Spleen (tissue), 11 donors: Measurements from ENCODE around the gene NDUFS2. TPM values are rescaled to one million over a fixed set of nuclear protein-coding genes. Genes with fewer than 3 reads are reported as not detected.
A peak's percentile ranks its signal among the peaks of the same experiment; 100 is the strongest.

Experiments used
- DNase-seq: peaks from one replicate; pipeline ENCODE4 v3.0.0-alpha.2; 2020
- H3K27ac ChIP-seq, 8 donors: fragments of 200-600 bp; sonication (generic) in 7 of 8; 1 replicate in 4 of 8; 2 replicates in 4 of 8; pipeline versions ENCODE4 v1.5.0 to v1.8.0; 2016 to 2021; ENCODE audit warnings: inconsistent platforms in 4 of 8, mild to moderate bottlenecking in 4 of 8, moderate library complexity in 1 of 8
- H3K27me3 ChIP-seq, 7 donors: fragments of 200-600 bp; sonication (generic) in 6 of 7; replicated peaks in 1 of 7; 1 replicate in 4 of 7; 2 replicates in 3 of 7; pipeline versions ENCODE4 v1.5.0 to v1.8.0; 2016 to 2021; ENCODE audit warnings: inconsistent platforms in 3 of 7, mild to moderate bottlenecking in 1 of 7
- H3K36me3 ChIP-seq, 6 donors: fragments of 200-600 bp; sonication (generic) in 5 of 6; 1 replicate in 4 of 6; 2 replicates in 2 of 6; pipeline versions ENCODE4 v1.5.0 to v1.8.0; 2016 to 2021; ENCODE audit warnings: inconsistent platforms in 2 of 6
- H3K4me1 ChIP-seq, 6 donors: fragments of 200-600 bp; sonication (generic) in 5 of 6; 1 replicate in 3 of 6; 2 replicates in 3 of 6; pipeline versions ENCODE4 v1.5.0 to v1.8.0; 2016 to 2021; ENCODE audit warnings: inconsistent platforms in 3 of 6
- H3K4me3 ChIP-seq, 8 donors: fragments of 200-600 bp; sonication (generic) in 7 of 8; 1 replicate in 4 of 8; 2 replicates in 4 of 8; pipeline versions ENCODE4 v1.5.0 to v1.8.0; 2016 to 2021; ENCODE audit warnings: inconsistent platforms in 4 of 8, mild to moderate bottlenecking in 4 of 8, moderate library complexity in 2 of 8
- H3K9me3 ChIP-seq, 8 donors: fragments of 200-600 bp; sonication (generic) in 7 of 8; 1 replicate in 4 of 8; 2 replicates in 4 of 8; pipeline versions ENCODE4 v1.5.0 to v1.8.0; 2016 to 2021; ENCODE audit warnings: inconsistent platforms in 4 of 8
- CTCF ChIP-seq, 11 experiments: fragments of 200-600 bp in 7 of 11; fragments of 450-650 bp in 4 of 11; sonication (generic) in 4 of 11; IDR thresholded peaks in 8 of 11; conservative IDR thresholded peaks in 3 of 11; 1 replicate in 7 of 11; 2 replicates in 4 of 11; pipeline versions ENCODE4 v1.4.0 to v1.8.0; 2016 to 2021; ENCODE audit warnings: antibody characterized with exemption in 11 of 11, inconsistent platforms in 4 of 11, mild to moderate bottlenecking in 1 of 11
- POLR2A ChIP-seq, 3 donors: fragments of 450-650 bp; IDR thresholded peaks; one replicate each; pipeline ENCODE4 v1.5.1; 2017; ENCODE audit warnings: antibody characterized with exemption in 3 of 3, mild to moderate bottlenecking in 1 of 3
- POLR2AphosphoS5 ChIP-seq, 3 donors: sonication (generic); formaldehyde crosslinking; IDR thresholded peaks; one replicate each; pipeline ENCODE4 v1.5.1; 2017; ENCODE audit warnings: antibody characterized with exemption in 3 of 3
- WGBS, 5 donors: extraction: QIAGEN DNeasy Blood & Tissue Kit in 3 of 5; methylation state at CpG; one replicate each; pipeline versions ENCODE4 v1.1.5 to v1.1.7; 2013 to 2018; 5-methylcytosine and 5-hydroxymethylcytosine counted together
- intact Hi-C: fragments of 100-400 bp; cut with DNase I; formaldehyde crosslinking; loops from one replicate; pipeline ENCODE4 v1.15.0; 2023; ENCODE audit warnings: low total_unique reads
- polyA plus RNA-seq, 3 donors: library from polyadenylated mRNA; stranded (reverse); fragments of 200-250 nt; gene quantifications; one replicate each; pipeline ENCODE4 v1.2.1, GENCODE V29; 2013
- total RNA-seq, 7 donors: library from RNA; depleted of rRNA in 3 of 7; stranded (reverse); fragments of >200 nt in 3 of 7; fragmentation: NEBNext Ultra II Directional in 4 of 7; extraction: Animal tissue kit (Norgen Biotek cat#: 25700) in 4 of 7; gene quantifications; one replicate each; pipeline versions ENCODE4 v1.1.0 to v1.2.1, GENCODE V29; 2016 to 2021
- donor health status: healthy with polysubstance abuse.
- donor health status: DM: no; HTN: no; CAD: no; lungs with moderate emphysema.
- donor health status: DM: no; HTN: no; CAD: no.
- donor health status: Bipolar disorder and iron deficiency.
- donor health status: healthy.
- donor health status: DM: no; HTN: no; CAD: no.
- donor health status: DM: yes; HTN: yes; CAD: no.

The NDUFS2 gene
- total and polyA plus RNA-seq, 10 donors: 27.0 to 110 (median 83.6) TPM

- peaks cover 22 to 42% (median 30%) of the 10 kb centered on the region in 6 donors for H3K4me1 ChIP-seq
- DNase-seq: peak; percentile 55
- H3K27me3 ChIP-seq: peaks cover 0 to 20% (median 0%) of the 10 kb centered on the region in 7 donors
- no peaks in the 10 kb centered on the region for H3K9me3 ChIP-seq
- 73 to 85% (median 79%) methylated on average over 7 of the region's 7 CpGs for WGBS, 5 donors
- peak overlapping the region in 2 of 8 donors; percentile 30 to 69 for H3K4me3 ChIP-seq
- no peak for TF ChIP-seq POLR2AphosphoS5 (IDR thresholded peaks at IDR 0.05)
- TF ChIP-seq POLR2A (IDR thresholded peaks at IDR 0.05): no peak
- TF ChIP-seq CTCF (IDR thresholded peaks at IDR 0.05 in 8 of 11, conservative IDR thresholded peaks at IDR 0.05 in 3 of 11): no peak
- intact Hi-C loops: loop anchor here (5.0 kb wide), 2 partner anchors 72 to 147 kb away; no protein-coding TSS in a partner anchor
- H3K27ac ChIP-seq: peak overlapping the region; percentile 50 to 85 (median 71)
- peaks cover 0 to 27% (median 16%) of the 10 kb centered on the region in 6 donors for H3K36me3 ChIP-seq
Measured at GRCh38 chr1:161225178-161225533, 23.0 kb downstream of the NDUFS2 start.

GRCh38 chr1:161225534-161226319 lies 23.6 kb downstream of the NDUFS2 start, which contains the start of gene TOMM40L:
TSS of gene TOMM40L (plus strand) at chr1:161226060. CDS start at chr1:161226490, 430 bp downstream.
- Histone ChIP-seq H3K4me1 (peaks cover 22 to 42% (median 30%) of the 10 kb centered on the region in 6 donors), H3K4me3 (peak within 1 kb of the TSS; percentile 42 to 93 (median 68)), H3K9me3 (no peaks in the 10 kb centered on the region), H3K36me3 (peaks cover 0 to 28% (median 18%) of the 10 kb centered on the region in 6 donors), H3K27me3 (peaks cover 0 to 20% (median 0%) of the 10 kb centered on the region in 7 donors), H3K27ac (peak within 1 kb of the TSS; percentile 50 to 85 (median 71))
- DNase-seq: peak; percentile 94
- 5 to 6% (median 5%) methylated on average over 16 of the region's 16 CpGs for WGBS, 5 donors
- peak in 2 of 3 donors; percentile 69 to 71 for TF ChIP-seq POLR2AphosphoS5 (IDR thresholded peaks at IDR 0.05)
- TF ChIP-seq CTCF (IDR thresholded peaks at IDR 0.05 in 8 of 11, conservative IDR thresholded peaks at IDR 0.05 in 3 of 11): peak; percentile 22 to 75 (median 64)
- TF ChIP-seq POLR2A (IDR thresholded peaks at IDR 0.05): no peak
- intact Hi-C loops: loop anchor here (5.0 kb wide), 2 partner anchors 72 to 147 kb away; no protein-coding TSS in a partner anchor

- WGBS, 5 donors: 4 to 8% (median 8%) methylated on average over 14 to 15 of the region's 15 CpGs
- peak overlapping the region in 5 of 8 donors; percentile 69 to 85 (median 79) for H3K27ac ChIP-seq
- peaks cover 0 to 15% (median 0%) of the 10 kb centered on the region in 7 donors for H3K27me3 ChIP-seq
- peak; percentile 79 for DNase-seq
- intact Hi-C loops: loop anchor here (5.0 kb wide), 2 partner anchors 71 to 146 kb away; no protein-coding TSS in a partner anchor
- no peaks in the 10 kb centered on the region for H3K9me3 ChIP-seq
- H3K4me3 ChIP-seq: peak overlapping the region; percentile 42 to 93 (median 68)
- TF ChIP-seq POLR2AphosphoS5 (IDR thresholded peaks at IDR 0.05) (no peak), POLR2A (IDR thresholded peaks at IDR 0.05) (no peak), CTCF (IDR thresholded peaks at IDR 0.05 in 8 of 11, conservative IDR thresholded peaks at IDR 0.05 in 3 of 11) (peak in 1 of 11 experiments; percentile 3)
- H3K36me3 ChIP-seq: peaks cover 0 to 34% (median 18%) of the 10 kb centered on the region in 6 donors
- peaks cover 22 to 42% (median 30%) of the 10 kb centered on the region in 6 donors for H3K4me1 ChIP-seq
Measured at GRCh38 chr1:161226320-161226711, 24.1 kb downstream of the NDUFS2 start.
